Measurements from ENCODE around the gene SLC41A2. TPM values are rescaled to one million over a fixed set of nuclear protein-coding genes. Genes with fewer than 3 reads are reported as not detected.
"Not testable (repeated sequence)": the region's sequence is repeated elsewhere in the genome, so short reads cannot be mapped to it uniquely, and the experiment has no call there.

The SLC41A2 gene
- total RNA-seq, 4 donors from 2014 or later, result 10.3 to 52.6 (median 23.9) TPM

DNA sequence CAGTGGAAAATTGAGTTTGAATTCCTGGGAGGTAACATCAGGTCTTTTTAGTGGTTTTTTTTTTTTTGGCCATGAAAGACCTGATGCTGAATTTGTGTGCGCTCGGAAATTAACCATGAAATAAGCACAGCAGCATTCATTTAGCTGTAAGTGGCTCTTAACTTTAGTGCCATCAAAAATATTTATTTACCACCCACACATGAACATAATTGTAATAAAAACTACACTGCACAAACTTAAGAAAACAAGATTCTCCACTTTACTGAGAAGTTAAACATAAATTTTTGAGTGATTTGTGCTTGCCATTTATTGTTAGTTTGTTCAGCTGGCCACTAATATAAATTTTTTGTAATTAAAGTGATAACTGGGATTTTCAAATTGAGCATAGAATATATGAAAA is 2.4 kb downstream of the SLC41A2 start:
- TF ChIP-seq, protein P1, sequence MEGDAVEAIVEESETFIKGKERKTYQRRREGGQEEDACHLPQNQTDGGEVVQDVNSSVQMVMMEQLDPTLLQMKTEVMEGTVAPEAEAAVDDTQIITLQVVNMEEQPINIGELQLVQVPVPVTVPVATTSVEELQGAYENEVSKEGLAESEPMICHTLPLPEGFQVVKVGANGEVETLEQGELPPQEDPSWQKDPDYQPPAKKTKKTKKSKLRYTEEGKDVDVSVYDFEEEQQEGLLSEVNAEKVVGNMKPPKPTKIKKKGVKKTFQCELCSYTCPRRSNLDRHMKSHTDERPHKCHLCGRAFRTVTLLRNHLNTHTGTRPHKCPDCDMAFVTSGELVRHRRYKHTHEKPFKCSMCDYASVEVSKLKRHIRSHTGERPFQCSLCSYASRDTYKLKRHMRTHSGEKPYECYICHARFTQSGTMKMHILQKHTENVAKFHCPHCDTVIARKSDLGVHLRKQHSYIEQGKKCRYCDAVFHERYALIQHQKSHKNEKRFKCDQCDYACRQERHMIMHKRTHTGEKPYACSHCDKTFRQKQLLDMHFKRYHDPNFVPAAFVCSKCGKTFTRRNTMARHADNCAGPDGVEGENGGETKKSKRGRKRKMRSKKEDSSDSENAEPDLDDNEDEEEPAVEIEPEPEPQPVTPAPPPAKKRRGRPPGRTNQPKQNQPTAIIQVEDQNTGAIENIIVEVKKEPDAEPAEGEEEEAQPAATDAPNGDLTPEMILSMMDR (IDR thresholded peaks at IDR 0.05), result no peak
- no peak for TF ChIP-seq POLR2A (IDR thresholded peaks at IDR 0.05)
- H3K27ac ChIP-seq, result no peak overlapping the region
- intact Hi-C loops (cut with DNase I; ENCODE audit: low total_unique reads), result no loop called here

DNA sequence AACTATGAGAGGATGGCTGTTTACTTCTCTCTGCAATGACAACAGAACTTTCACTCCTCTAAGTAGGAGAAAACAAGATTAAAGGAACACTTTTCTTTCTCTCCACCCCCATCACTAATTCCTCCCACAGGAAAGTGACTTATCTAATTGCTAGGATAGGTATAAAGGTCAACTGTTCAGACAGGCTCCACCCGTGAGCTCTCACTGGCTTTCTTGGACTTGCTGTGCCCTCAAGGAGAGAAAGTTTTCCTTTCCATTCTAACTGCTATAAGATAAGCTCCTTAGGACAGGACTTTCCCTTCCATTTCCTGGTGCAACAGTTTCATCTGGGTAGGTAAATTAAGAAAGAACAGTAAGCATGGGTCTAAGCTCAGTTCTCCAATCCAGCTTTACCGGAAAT is 4.8 kb downstream of the SLC41A2 start:
- intact Hi-C loops (cut with DNase I; ENCODE audit: low total_unique reads), result no loop called here
- H3K9me3 ChIP-seq, result no peaks in the 10 kb centered on the region
- H3K27me3 ChIP-seq, result no peaks in the 10 kb centered on the region
- no peak overlapping the region for H3K4me3 ChIP-seq
- no peaks in the 10 kb centered on the region for H3K36me3 ChIP-seq
- TF ChIP-seq, protein P1 (IDR thresholded peaks at IDR 0.05), result no peak
- no peak for TF ChIP-seq POLR2A (IDR thresholded peaks at IDR 0.05)
- H3K4me1 ChIP-seq, result peaks cover 0 to 3% of the 10 kb centered on the region in 2 donors
- no peak overlapping the region for H3K27ac ChIP-seq
- DNase-seq, result no peak

More for the DNA sequence above, 2.4 kb downstream of the SLC41A2 start:
- H3K36me3 ChIP-seq, result no peaks in the 10 kb centered on the region
- H3K4me1 ChIP-seq, result peaks cover 0 to 3% of the 10 kb centered on the region in 2 donors
- no peaks in the 10 kb centered on the region for H3K27me3 ChIP-seq
- no peak overlapping the region for H3K4me3 ChIP-seq
- no peak for DNase-seq
- no peaks in the 10 kb centered on the region for H3K9me3 ChIP-seq

DNA sequence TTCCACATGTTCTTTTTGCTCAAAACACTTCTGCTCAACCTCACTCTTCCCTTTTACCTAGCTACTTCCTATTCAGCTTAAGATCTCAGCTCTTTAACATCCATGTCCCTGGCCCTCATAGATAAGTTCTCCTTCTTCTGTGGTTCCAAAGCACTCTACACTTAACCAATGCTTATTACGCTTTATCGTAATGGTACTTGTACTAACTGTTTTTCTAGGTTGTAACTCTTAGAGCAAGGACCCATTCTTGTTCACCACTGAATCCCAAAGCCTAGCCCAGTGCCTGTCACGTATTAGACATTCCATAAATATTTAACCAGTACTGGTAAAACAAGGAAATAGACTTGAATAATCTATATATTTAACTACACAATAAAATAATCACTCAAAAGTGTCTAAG is 5.3 kb downstream of the SLC41A2 start:
- no peaks in the 10 kb centered on the region for H3K9me3 ChIP-seq
- no peak overlapping the region for H3K27ac ChIP-seq
- no peak for DNase-seq
- TF ChIP-seq POLR2A (IDR thresholded peaks at IDR 0.05), result no peak
- TF ChIP-seq, protein P1 (IDR thresholded peaks at IDR 0.05), result no peak
- H3K27me3 ChIP-seq, result no peaks in the 10 kb centered on the region
- peaks cover 0 to 3% of the 10 kb centered on the region in 2 donors for H3K4me1 ChIP-seq
- intact Hi-C loops (cut with DNase I; ENCODE audit: low total_unique reads), result no loop called here
- H3K36me3 ChIP-seq, result no peaks in the 10 kb centered on the region
- no peak overlapping the region for H3K4me3 ChIP-seq

DNA sequence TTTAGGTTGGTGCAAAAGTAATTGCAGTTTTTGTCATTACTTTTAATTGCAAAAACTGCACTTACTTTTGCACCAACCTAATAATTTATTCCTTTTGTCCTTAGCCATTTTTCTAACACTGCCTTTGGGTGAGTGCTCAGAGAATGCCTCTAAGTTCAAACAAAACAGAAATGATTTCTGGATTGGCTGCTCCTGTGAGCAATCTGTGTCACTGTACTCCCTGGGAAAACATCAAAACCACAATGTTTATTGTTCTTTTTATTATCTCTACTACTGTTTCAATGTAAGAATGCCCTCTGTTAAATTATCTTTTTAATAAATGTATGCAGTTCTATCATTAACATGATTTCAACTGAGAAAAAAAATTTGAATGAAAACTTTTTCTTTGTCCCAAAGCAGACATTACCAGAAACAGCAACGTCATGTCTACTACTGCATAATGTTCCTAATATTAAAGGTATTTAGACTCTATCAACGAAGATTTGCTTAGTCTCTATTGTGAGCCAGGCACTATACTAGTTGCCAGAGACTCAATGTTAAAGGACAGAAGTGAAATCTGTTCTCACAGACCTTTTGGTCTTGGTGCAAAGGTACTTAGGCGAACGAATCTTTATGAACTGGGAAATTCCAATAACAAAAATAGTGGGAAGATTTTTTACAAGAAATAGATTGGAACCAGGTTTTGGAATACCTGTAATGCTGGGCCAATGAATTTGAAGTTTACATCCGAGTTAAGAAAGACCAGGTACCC is 6.2 kb downstream of the SLC41A2 start:
- TF ChIP-seq, protein P1 (IDR thresholded peaks at IDR 0.05), result no peak
- TF ChIP-seq POLR2A (IDR thresholded peaks at IDR 0.05), result no peak
- H3K36me3 ChIP-seq, result no peaks in the 10 kb centered on the region
- H3K4me1 ChIP-seq, result peaks cover 0 to 1% of the 10 kb centered on the region in 2 donors
- DNase-seq, result no peak
- H3K27me3 ChIP-seq, result no peaks in the 10 kb centered on the region
- no peaks in the 10 kb centered on the region for H3K9me3 ChIP-seq
- no peak overlapping the region for H3K27ac ChIP-seq
- H3K4me3 ChIP-seq, result no peak overlapping the region
- intact Hi-C loops (cut with DNase I; ENCODE audit: low total_unique reads), result no loop called here

DNA sequence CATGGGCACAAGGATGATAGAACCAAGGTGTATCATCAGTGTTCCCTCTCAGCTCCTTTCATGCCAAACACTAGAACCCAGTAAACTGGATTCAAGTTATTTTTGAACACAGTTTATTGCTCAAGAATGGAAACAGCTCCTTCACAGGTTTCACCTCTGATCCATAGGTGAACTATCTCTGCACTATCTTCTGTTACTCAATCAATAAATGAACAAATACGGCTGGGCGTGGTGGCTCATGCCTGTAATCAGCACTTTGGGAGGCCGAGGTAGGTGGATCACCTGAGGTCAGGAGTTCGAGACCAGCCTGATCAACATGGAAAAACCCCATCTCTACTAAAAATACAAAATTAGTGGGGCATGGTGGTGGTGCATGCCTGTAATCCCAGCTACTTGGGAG is 9.4 kb downstream of the SLC41A2 start:
- H3K27me3 ChIP-seq; H3K4me1 ChIP-seq; intact Hi-C loops (cut with DNase I; ENCODE audit: low total_unique reads); H3K4me3 ChIP-seq; DNase-seq; H3K9me3 ChIP-seq; H3K27ac ChIP-seq; H3K36me3 ChIP-seq: not testable (repeated sequence)
